PC-9 (cell line): Measurements from ENCODE around the gene MRPL55.

Experiments used
- EZH2 ChIP-seq: fragments of 200-600 bp; sonication (generic); IDR thresholded peaks from 2 replicates; pipeline ENCODE4 v1.8.0; 2017; ENCODE audit warnings: antibody characterized with exemption, low read depth
- TF ChIP-seq, protein P1 (sequence below): fragments of 200-600 bp; sonication (generic); conservative IDR thresholded peaks from 2 replicates; pipeline ENCODE4 v1.6.1; 2017; ENCODE audit warnings: mixed run types, antibody characterized with exemption, mild to moderate bottlenecking, moderate library complexity

DNA sequence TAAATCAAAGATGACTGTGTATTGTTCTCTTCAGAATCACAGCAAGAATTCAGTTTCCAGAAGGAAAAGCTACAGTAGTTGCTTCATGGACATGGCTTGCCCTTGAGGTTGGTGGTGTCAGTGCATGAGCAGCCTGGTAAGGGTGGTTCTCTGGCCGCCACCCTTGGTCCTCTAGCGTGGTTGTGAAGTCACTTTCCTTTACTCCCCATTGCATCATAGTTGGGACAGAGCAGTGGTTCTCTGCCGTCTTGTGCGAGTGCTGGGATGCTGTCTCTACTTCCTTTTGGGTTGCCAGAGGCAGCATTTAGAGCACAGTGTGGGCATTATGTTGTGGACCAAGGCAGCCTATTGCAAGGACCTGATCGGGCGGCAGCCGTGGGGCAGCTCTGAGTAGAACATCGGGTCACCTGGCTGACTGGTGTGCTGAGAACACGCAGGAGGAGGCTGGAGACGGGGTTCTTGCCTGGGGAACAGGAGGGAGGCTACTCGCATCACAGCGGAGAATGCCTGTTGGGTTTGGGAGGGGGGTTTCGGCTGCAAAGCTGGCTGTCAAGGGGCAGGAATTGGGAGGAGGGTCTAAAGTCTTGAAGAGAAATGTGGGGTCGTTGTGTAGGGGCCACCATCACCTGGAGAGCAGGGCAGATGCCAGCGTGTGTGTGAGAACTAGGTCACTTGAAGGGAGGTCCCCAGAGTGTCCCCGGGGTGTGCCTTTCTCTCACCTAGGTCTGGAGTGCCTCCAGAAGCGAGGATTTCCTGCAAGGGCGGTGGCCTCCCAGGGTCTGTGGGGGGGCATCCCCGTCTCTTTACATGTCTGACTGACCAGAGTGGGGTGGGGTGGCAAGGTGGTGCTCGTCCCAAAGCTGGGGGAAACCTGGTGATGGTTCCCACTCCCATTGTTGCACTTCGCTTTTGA, 20.3 kb downstream of the MRPL55 start:
- TF ChIP-seq, protein P1, sequence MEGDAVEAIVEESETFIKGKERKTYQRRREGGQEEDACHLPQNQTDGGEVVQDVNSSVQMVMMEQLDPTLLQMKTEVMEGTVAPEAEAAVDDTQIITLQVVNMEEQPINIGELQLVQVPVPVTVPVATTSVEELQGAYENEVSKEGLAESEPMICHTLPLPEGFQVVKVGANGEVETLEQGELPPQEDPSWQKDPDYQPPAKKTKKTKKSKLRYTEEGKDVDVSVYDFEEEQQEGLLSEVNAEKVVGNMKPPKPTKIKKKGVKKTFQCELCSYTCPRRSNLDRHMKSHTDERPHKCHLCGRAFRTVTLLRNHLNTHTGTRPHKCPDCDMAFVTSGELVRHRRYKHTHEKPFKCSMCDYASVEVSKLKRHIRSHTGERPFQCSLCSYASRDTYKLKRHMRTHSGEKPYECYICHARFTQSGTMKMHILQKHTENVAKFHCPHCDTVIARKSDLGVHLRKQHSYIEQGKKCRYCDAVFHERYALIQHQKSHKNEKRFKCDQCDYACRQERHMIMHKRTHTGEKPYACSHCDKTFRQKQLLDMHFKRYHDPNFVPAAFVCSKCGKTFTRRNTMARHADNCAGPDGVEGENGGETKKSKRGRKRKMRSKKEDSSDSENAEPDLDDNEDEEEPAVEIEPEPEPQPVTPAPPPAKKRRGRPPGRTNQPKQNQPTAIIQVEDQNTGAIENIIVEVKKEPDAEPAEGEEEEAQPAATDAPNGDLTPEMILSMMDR, result no peak
- TF ChIP-seq EZH2, result no peak
